C4-2B (cell line): Measurements from ENCODE around the gene FANCD2.

ENCODE experiments used
- H3K27ac ChIP-seq: fragments of 450-650 bp; 2 replicates; pipeline ENCODE4 v1.5.1; 2017
- CTCF ChIP-seq: fragments of 450-650 bp; conservative IDR thresholded peaks from 2 replicates; pipeline ENCODE4 v1.5.1; 2017; ENCODE audit warnings: mild to moderate bottlenecking
- ZFX ChIP-seq: fragments of 450-650 bp; IDR thresholded peaks from 2 replicates; pipeline ENCODE4 v1.6.1; 2017

The FANCD2 gene

GRCh38 chr3:10142707-10143560, 116.7 kb downstream of the FANCD2 start:
- TF ChIP-seq CTCF (no peak), ZFX (no peak)
- H3K27ac ChIP-seq: peak overlapping the region; percentile 93

DNA sequence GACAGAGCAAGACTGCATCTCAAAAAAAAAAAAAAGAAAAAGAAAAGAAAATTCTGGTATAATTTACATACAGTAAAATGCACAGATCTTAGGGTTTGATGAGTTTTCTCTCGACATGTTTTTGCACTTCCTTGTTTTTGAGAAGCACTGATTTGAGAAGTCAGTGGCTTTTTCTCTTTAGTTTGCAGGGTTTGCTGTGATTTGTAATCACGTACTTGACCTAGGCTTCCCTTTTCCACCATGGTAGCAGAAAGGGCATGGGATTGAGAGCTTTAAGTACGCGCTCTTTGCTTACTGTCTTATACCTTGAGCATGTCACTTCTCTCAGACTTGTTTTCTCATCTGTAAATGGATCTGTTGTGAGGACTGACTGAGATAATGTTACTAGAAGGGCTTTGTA, 119.4 kb downstream of the FANCD2 start:
- H3K27ac ChIP-seq: no peak overlapping the region
- no peak for TF ChIP-seq CTCF
- TF ChIP-seq ZFX: no peak

DNA sequence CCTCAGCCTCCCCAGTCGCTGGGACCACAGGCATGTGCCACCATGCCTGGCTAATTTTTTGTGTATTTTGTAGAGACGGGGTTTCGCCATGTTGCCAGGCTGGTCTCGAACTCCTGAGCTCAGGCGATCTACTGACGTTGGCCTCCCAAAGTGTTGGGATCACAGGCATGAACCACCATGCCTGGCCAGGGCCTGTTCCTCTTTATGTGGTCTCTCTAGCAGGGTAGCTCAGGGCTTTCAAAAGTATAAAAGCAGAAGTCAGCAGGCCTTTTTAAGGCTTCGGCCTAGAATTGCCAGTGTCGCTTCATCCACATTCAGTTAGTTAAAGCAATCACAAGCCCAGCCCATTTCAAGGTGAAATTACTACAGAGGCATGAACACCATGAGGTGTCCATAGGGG, 123.0 kb downstream of the FANCD2 start:
- TF ChIP-seq ZFX (no peak), CTCF (no peak)
- H3K27ac ChIP-seq: no peak overlapping the region

GRCh38 chr3:10150987-10151386, 124.8 kb downstream of the FANCD2 start:
- no peak for TF ChIP-seq CTCF
- TF ChIP-seq ZFX: no peak
- no peak overlapping the region for H3K27ac ChIP-seq
